Activated CD8-positive, alpha-beta memory T cell treated with anti-CD3 and anti-CD28 coated beads for 48 hours (primary cell): ENCODE data around the gene FAM120A.

ENCODE experiments used
- DNase-seq, 3 experiments: peaks; one replicate each; pipeline ENCODE4 v3.0.0-alpha.2; 2020; ENCODE audit warnings: low read depth in 2 of 3, low spot score in 2 of 3

The FAM120A gene

GRCh38 chr9:93612052-93612795, 160.7 kb downstream of the FAM120A start:
- DNase-seq = no peak

GRCh38 chr9:93612796-93613154, 161.3 kb downstream of the FAM120A start:
- DNase-seq = no peak

- DNase-seq = no peak
These were observed 161.7 kb downstream of the FAM120A start for GRCh38 chr9:93613174-93613573.

GRCh38 chr9:93613791-93614190, 162.3 kb downstream of the FAM120A start:
- DNase-seq = no peak

- DNase-seq = no peak
These were observed 163.5 kb downstream of the FAM120A start for GRCh38 chr9:93614830-93615468.
